ENCODE data around the gene PRODH.
A peak's percentile ranks its signal among the peaks of the same experiment; 100 is the strongest.
"Not testable (repeated sequence)": the region's sequence is repeated elsewhere in the genome, so short reads cannot be mapped to it uniquely, and the experiment has no call there.

PRODH gene

DNA sequence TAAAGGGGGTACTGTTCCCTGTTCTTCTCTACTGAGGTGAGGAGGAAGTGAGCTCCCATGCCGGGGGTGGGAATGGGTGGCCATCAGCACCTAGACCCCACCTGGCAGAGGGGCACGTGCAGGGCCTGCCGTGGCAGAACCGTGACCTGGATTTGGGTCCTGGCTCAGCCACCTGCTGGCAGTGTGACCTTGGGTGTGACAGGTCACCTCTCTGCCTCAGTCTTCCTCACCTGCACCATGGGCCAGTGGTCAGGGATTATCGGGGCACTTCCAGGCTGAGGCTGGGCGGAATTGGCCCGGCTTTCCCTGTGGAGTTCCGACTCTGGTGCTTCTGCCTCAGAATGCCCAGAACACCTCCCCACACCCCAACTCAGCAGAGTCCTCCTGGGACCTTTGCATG lies 36.5 kb upstream of the PRODH start:
- not testable (repeated sequence) for H3K14ac ChIP-seq (ENCODE audit: low read length); H3K4ac ChIP-seq (ENCODE audit: low read depth, low read length); H3K18ac ChIP-seq (ENCODE audit: low read length); H3K23ac ChIP-seq (ENCODE audit: low read length); H2BK120ac ChIP-seq (ENCODE audit: insufficient read depth, low read length, poor library complexity); H3K27ac ChIP-seq (ENCODE audit: low read depth, low read length); H2AK5ac ChIP-seq (ENCODE audit: low read length); H3K27me3 ChIP-seq (ENCODE audit: insufficient read depth, low read length); H3K79me2 ChIP-seq (ENCODE audit: control insufficient read depth, insufficient read depth, low read length, poor library complexity); DNase-seq; H4K8ac ChIP-seq (ENCODE audit: low read depth, low read length); H3K4me2 ChIP-seq (ENCODE audit: low read length); H3K4me3 ChIP-seq (ENCODE audit: low read depth, low read length); H3K79me1 ChIP-seq (ENCODE audit: low read length); H4K91ac ChIP-seq (ENCODE audit: low read depth, low read length); H4K12ac ChIP-seq (ENCODE audit: low read depth, low read length); H3K4me1 ChIP-seq (ENCODE audit: control insufficient read depth in 1 of 2, insufficient read depth in 2 of 2, low read length in 2 of 2); H3K9ac ChIP-seq (ENCODE audit: low read length); H3K9me3 ChIP-seq (ENCODE audit: insufficient read depth, low read depth, low read length); H2BK5ac ChIP-seq (ENCODE audit: low read depth, low read length, poor library complexity); H2AFZ ChIP-seq (ENCODE audit: insufficient read depth, low read length, poor library complexity); H2BK12ac ChIP-seq (ENCODE audit: low read length); H3K36me3 ChIP-seq (ENCODE audit: control insufficient read depth in 1 of 2, insufficient read depth in 2 of 2, low read length in 2 of 2)
- no CpG with 5 or more reads among the region's 8 CpGs for WGBS (ENCODE audit: extremely low coverage, insufficient coverage, insufficient read length)

- H3K23ac ChIP-seq (ENCODE audit: low read length); H3K27ac ChIP-seq (ENCODE audit: low read depth, low read length): not testable (repeated sequence)
These were observed 35.9 kb upstream of the PRODH start for GRCh38 chr22:18972029-18972428.

GRCh38 chr22:18971321-18971751 lies 35.2 kb upstream of the PRODH start:
- Histone ChIP-seq H3K27me3 (ENCODE audit: insufficient read depth, low read length) (no peaks in the 10 kb centered on the region), H4K12ac (ENCODE audit: low read depth, low read length) (no peak overlapping the region), H4K8ac (ENCODE audit: low read depth, low read length) (no peak overlapping the region), H3K18ac (ENCODE audit: low read length) (no peak overlapping the region), H2BK120ac (ENCODE audit: insufficient read depth, low read length, poor library complexity) (no peak overlapping the region), H3K4me3 (ENCODE audit: low read depth, low read length) (peak overlapping the region; percentile 78), H2AFZ (ENCODE audit: insufficient read depth, low read length, poor library complexity) (no peak overlapping the region), H3K9me3 (ENCODE audit: insufficient read depth, low read depth, low read length) (peaks cover 2% of the 10 kb centered on the region), H3K79me1 (ENCODE audit: low read length) (no peaks in the 10 kb centered on the region), H3K4me2 (ENCODE audit: low read length) (peak overlapping the region; percentile 98), H3K23ac (ENCODE audit: low read length) (no peak overlapping the region), H3K27ac (ENCODE audit: low read depth, low read length) (no peak overlapping the region), H4K91ac (ENCODE audit: low read depth, low read length) (no peak overlapping the region), H3K9ac (ENCODE audit: low read length) (no peak overlapping the region), H3K4me1 (ENCODE audit: control insufficient read depth in 1 of 2, insufficient read depth in 2 of 2, low read length in 2 of 2) (peaks cover 4% of the 10 kb centered on the region in 2 experiments), H2AK5ac (ENCODE audit: low read length) (no peak overlapping the region), H3K4ac (ENCODE audit: low read depth, low read length) (no peak overlapping the region), H2BK12ac (ENCODE audit: low read length) (no peak overlapping the region), H3K79me2 (ENCODE audit: control insufficient read depth, insufficient read depth, low read length, poor library complexity) (peaks cover 3% of the 10 kb centered on the region), H2BK5ac (ENCODE audit: low read depth, low read length, poor library complexity) (no peak overlapping the region), H3K14ac (ENCODE audit: low read length) (no peak overlapping the region), H3K36me3 (ENCODE audit: control insufficient read depth in 1 of 2, insufficient read depth in 2 of 2, low read length in 2 of 2) (no peaks in the 10 kb centered on the region)
- no peak for DNase-seq
- WGBS (ENCODE audit: extremely low coverage, insufficient coverage, insufficient read length), result no CpG with 5 or more reads among the region's 19 CpGs

More at GRCh38 chr22:18972029-18972428, 35.9 kb upstream of the PRODH start:
- H3K79me1 ChIP-seq (ENCODE audit: low read length); H4K8ac ChIP-seq (ENCODE audit: low read depth, low read length); H4K91ac ChIP-seq (ENCODE audit: low read depth, low read length); DNase-seq; H3K36me3 ChIP-seq (ENCODE audit: control insufficient read depth in 1 of 2, insufficient read depth in 2 of 2, low read length in 2 of 2); H3K9ac ChIP-seq (ENCODE audit: low read length); H4K12ac ChIP-seq (ENCODE audit: low read depth, low read length); H3K4me1 ChIP-seq (ENCODE audit: control insufficient read depth in 1 of 2, insufficient read depth in 2 of 2, low read length in 2 of 2); H3K9me3 ChIP-seq (ENCODE audit: insufficient read depth, low read depth, low read length); H2AK5ac ChIP-seq (ENCODE audit: low read length); H2BK5ac ChIP-seq (ENCODE audit: low read depth, low read length, poor library complexity); H2BK120ac ChIP-seq (ENCODE audit: insufficient read depth, low read length, poor library complexity); H3K4me2 ChIP-seq (ENCODE audit: low read length); H3K18ac ChIP-seq (ENCODE audit: low read length); H3K4ac ChIP-seq (ENCODE audit: low read depth, low read length); H3K79me2 ChIP-seq (ENCODE audit: control insufficient read depth, insufficient read depth, low read length, poor library complexity); H2BK12ac ChIP-seq (ENCODE audit: low read length); H3K4me3 ChIP-seq (ENCODE audit: low read depth, low read length); H3K14ac ChIP-seq (ENCODE audit: low read length); H3K27me3 ChIP-seq (ENCODE audit: insufficient read depth, low read length); H2AFZ ChIP-seq (ENCODE audit: insufficient read depth, low read length, poor library complexity): not testable (repeated sequence)
- WGBS (ENCODE audit: extremely low coverage, insufficient coverage, insufficient read length), result no CpG with 5 or more reads among the region's 7 CpGs

DNA sequence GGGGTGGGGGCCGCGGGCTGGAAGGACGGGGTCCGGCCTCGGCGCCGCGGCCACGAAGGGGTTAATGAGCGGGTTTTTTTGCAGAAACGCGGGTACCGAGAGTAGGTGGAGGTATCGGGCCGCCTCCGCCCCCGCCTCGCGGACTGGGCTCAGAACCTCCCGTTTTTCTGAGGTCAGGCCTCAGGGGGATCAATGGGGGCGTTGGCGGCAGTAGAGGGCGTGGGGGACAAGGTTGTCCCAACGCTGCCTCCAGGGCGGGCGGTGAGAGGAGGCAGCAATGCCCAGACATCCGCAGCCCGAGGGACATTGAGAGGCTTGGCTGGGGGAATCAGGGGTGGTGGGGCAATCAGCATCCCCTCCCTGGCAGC lies 34.8 kb upstream of the PRODH start:
- H2AFZ ChIP-seq (ENCODE audit: insufficient read depth, low read length, poor library complexity), result no peak overlapping the region
- H3K18ac ChIP-seq (ENCODE audit: low read length), result no peak overlapping the region
- no peak overlapping the region for H2BK120ac ChIP-seq (ENCODE audit: insufficient read depth, low read length, poor library complexity)
- WGBS (ENCODE audit: extremely low coverage, insufficient coverage, insufficient read length), result no CpG with 5 or more reads among the region's 28 CpGs
- no peak overlapping the region for H3K14ac ChIP-seq (ENCODE audit: low read length)
- no peaks in the 10 kb centered on the region for H3K27me3 ChIP-seq (ENCODE audit: insufficient read depth, low read length)
- peaks cover 2% of the 10 kb centered on the region for H3K9me3 ChIP-seq (ENCODE audit: insufficient read depth, low read depth, low read length)
- H3K4me1 ChIP-seq (ENCODE audit: control insufficient read depth in 1 of 2, insufficient read depth in 2 of 2, low read length in 2 of 2), result peaks cover 4% of the 10 kb centered on the region in 2 experiments
- H4K8ac ChIP-seq (ENCODE audit: low read depth, low read length), result no peak overlapping the region
- H3K23ac ChIP-seq (ENCODE audit: low read length), result no peak overlapping the region
- peaks cover 3% of the 10 kb centered on the region for H3K79me2 ChIP-seq (ENCODE audit: control insufficient read depth, insufficient read depth, low read length, poor library complexity)
- H3K27ac ChIP-seq (ENCODE audit: low read depth, low read length), result no peak overlapping the region
- no peak overlapping the region for H2AK5ac ChIP-seq (ENCODE audit: low read length)
- no peak overlapping the region for H2BK5ac ChIP-seq (ENCODE audit: low read depth, low read length, poor library complexity)
- H4K12ac ChIP-seq (ENCODE audit: low read depth, low read length), result no peak overlapping the region
- no peak overlapping the region for H2BK12ac ChIP-seq (ENCODE audit: low read length)
- no peak overlapping the region for H3K4ac ChIP-seq (ENCODE audit: low read depth, low read length)
- H3K4me3 ChIP-seq (ENCODE audit: low read depth, low read length), result peak overlapping the region; percentile 78
- no peak overlapping the region for H3K9ac ChIP-seq (ENCODE audit: low read length)
- peak overlapping the region; percentile 98 for H3K4me2 ChIP-seq (ENCODE audit: low read length)
- no peak for DNase-seq
- H3K79me1 ChIP-seq (ENCODE audit: low read length), result no peaks in the 10 kb centered on the region
- no peak overlapping the region for H4K91ac ChIP-seq (ENCODE audit: low read depth, low read length)
- H3K36me3 ChIP-seq (ENCODE audit: control insufficient read depth in 1 of 2, insufficient read depth in 2 of 2, low read length in 2 of 2), result no peaks in the 10 kb centered on the region
